GM21381 (cell line): ENCODE data around the gene TRERF1.
A peak's percentile ranks its signal among the peaks of the same experiment; 100 is the strongest.

Experiments
- ATAC-seq: cut with Tn5 transposase; IDR thresholded peaks from one replicate; pipeline ENCODE4 v1.9.1; 2021; ENCODE audit warnings: mild to moderate bottlenecking, moderate library complexity; ENCODE audit not compliant: unreplicated experiment

Gene TRERF1

DNA sequence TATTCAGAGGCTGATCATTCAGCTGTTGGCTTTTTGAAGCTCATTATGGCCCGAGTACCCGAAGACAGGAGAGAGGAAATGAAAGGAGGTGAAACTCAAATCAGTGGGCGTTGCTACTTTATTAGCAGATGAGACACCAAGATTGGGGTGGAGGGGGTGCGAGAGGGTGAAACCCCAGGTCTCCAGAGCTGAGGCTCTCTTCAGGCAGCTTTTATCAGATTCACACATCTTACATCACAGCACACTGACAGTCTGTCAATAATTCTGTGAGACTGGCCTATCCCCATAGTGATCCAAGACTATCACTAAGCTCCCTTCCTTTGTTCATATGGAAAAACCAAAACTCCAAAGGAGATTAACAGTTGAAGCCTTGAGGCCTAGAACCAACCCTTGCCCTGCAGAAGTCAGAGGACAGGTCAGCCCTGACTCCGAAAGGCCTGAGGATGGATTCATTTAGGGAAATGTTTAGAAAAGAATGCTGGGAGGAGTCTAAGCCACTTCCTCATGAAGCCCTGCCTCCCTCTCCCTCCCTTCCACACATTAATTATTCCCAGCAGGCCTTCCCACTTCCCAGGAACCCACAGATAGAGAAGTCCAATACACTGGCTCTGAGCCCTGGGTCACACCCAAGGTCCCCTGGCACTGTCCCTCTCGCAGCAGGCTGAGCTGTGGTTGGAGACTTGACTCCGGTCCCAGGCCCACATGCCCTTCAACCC is 23.2 kb downstream of the TRERF1 start:
- ATAC-seq = no peak

DNA sequence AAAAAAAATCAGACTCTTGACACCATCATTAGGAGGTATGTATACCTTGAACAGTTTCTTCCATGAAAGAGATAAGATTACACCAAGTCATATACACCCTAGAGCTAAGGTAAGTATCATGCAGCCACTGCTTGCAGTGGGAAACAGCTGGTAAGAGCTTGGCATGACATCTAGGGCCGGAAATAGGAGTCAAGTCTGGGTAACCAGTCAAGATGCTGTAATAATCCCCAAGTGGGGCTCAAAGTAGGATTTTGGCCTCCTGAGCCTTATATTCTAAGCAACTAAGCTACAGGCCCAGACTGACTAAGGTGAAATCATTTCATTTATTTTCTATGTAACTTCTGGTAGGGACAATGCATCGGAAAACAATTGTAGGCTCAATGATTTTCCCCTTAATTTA is 23.9 kb downstream of the TRERF1 start:
- no peak for ATAC-seq

DNA sequence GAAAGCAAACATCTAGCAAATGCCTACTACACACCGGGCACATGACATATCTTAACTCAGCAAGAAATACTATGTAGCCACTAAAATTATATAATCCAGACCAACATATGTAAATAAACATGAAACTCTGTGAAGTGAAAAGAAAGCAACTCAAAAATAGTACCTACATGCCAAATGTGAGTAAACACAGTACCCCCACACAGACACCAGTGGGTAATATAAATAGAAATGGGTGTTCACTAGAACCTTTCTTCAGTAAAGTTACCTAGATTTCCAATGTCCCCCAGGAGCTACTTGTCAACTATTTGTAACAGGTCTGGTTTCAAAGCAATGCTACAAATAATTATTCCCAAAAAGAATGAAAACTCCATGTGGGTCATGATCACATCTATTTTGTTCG is 25.5 kb downstream of the TRERF1 start:
- ATAC-seq = no peak

DNA sequence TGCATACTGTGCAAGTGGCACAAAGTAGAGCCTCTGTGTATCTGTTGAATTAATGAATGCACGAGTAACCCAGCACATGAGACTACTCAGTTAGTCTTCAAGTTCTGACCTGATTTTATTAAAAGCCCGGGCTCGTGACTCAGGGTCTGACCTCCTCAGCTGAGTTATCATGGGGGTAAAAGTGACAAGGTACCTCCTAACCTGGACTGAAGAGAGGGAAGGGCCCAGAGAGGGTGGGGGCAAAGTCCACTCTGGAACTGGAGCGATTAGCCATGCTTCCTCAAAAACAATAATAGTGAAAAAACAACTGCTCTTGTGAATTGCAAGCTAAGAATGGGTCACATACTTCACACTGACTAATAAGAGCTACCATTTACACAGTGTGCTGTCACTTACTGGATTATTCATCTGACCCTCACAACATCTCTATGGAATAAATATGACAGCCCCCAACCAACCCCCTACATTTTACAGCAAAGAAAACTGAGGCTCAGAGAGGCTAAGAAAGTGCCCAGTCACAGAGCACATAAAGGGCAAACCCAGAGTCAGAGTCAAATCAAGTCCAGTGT is 26.7 kb downstream of the TRERF1 start:
- ATAC-seq = no peak

DNA sequence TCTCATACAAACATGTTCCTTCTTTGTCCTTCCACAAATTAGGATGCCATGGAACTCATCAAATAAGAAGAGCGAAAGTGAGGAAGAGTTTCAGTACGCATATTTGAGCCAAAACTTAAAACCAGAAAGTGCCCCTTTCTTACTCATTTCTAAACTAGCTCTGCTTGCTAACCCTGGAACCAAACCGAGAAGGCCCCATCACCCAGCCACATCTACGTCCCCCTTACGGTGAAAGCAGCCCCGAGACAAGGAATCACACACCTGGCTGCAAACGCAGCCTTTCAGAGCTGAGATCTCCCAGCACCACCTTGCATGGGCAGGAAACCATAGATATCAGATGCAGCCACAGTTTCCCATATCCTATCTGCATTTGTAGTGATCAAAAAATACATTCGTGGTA is 28.5 kb downstream of the TRERF1 start:
- no peak for ATAC-seq

DNA sequence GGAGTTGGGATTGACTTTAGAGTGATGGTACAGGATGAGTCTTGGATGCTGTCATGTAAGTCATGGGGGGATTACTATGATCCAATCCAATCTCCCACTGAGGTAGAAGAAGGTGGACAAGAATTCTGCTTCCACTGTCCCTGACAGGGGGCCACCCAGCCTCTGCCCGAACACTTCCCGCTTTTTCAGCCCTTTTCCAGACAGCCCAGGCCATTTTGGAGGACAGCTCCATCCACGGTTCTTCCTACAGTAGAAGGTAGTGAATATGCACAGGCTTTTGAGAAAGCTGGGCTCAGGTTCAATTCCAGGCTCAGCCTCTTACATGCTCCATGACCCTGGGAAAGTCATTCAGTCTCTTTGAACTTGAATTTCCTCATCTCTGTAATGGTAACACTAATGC is 31.0 kb downstream of the TRERF1 start:
- no peak for ATAC-seq

DNA sequence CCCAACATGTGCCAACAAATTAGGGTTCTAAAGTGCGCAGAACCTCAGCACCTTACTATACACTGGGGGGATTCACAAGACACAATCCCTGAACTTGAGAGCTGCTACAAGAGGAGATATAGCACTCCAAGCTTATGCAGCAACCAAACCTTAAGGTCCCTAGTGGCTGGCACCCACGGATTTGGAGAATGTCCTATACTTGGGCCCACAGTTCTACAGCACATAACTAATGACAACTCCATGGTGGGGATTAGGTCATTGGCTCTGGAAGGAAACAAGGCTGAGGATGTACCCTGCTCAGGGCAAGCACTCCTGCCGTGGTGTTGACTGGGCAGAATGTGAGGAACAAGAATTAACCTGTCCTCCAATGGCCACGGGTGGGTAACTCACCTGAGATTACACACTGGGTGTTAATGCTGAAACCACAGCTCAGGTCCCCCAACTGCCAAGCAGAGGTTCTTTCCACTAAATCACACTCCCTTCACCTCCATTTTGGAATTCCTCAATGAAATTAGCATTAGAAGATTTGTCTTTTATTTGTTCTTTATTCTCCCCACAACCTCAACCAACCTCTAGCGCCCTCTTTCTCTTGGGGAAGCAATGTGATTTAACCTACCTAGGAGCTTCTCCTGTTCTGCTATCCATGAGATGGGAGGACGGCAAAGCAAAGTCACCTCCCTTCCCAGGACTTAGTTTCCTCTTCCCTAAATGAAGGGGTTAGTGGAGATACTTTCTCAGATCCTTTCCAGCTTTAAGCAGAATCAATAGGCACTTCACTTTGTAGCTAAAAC is 32.0 kb downstream of the TRERF1 start:
- no peak for ATAC-seq

DNA sequence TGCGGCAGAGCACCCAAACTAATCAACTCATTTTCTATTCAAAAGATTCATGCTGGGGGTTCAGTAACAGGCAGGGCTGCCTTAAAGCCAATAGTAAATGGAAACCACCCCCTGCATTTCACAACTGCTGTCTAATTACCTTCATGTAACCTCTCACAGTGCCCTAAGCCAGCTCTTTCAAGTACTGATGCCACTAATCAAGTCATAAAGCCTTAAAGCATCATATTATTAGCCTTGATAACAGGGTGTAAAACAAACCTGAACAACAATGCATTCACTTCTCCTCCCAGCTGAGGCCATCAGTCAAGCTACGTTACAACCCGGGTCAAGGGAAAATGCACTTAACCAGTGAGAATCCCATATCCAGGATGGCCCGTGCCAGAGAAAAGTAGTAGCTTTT is 33.0 kb downstream of the TRERF1 start:
- ATAC-seq = no peak

DNA sequence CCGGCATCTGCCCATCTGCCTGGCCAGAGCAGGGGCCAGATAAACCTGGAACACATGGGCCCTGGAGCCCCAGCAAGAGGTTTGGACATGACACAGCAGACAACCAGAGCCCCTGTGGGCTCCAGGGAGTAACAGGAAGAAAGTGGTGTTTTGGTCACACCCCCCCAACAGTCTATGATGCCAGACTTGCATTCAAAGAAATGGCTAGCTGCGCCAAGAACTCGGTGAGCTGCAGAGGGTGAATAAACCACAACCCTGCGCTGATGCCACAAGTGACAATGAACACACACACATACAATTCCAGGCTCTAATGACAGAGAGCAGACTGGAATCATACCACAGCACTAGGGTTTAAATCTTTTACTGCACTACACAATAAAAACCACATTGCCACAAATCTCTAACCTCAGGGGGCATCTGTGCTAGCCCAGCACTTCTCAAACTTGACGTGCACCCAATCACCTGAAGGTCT is 34.0 kb downstream of the TRERF1 start:
- no peak for ATAC-seq

DNA sequence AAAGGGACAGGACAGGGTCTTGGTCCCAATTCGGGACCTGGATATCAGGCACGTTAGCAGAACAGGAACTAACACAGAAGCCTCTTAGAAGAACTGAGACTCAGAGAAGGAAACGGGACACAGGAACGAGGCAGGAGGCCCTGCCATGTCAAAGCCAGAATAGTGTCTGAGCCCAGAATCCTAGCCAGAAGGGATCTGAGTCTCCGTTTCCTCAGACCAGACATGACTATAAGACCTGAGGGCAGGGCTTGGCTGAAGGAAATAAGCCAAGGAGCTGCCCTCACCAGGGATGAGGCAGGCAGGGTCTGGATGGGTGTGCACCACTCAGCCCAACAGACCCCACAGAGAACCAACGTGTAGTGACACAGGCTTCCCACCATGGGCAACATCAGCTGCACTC is 40.3 kb downstream of the TRERF1 start:
- no peak for ATAC-seq

DNA sequence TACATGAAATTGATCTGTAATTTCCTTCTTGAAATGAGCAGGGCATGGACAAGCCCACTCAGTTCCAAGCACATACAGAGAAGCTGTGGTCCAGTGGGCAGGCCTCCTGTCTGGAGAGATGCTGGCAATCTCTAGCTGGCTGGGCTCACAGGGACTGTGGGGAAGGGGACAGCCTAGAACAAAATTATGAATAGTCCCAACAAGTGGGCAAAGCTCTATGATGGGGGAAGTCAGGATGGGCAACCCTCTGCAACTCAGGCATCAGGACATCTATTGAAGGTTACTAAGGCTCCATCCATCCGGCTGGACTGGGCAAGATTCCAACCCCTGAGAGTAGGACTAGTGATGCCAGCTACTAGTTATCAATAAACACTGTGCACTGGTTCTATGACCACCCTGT is 40.9 kb downstream of the TRERF1 start:
- ATAC-seq = no peak

DNA sequence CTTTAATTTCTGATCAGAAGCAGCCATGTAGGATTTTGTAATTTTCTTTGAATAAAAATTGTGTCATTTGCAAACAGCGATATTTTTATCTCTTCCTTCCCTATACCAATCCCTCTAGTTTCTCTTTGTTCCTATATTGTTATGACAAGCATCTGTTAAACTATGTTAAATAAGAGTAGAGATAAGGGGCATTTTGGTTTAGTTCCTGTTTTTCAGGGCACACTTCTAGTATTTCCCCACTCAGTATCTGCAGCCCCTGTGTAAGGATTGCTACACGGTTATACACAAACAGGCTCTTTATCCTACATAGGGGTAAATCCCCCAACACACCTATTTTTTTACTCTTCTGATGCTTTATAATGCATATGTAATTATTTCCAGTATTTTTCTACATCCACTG is 42.1 kb downstream of the TRERF1 start:
- ATAC-seq = no peak

DNA sequence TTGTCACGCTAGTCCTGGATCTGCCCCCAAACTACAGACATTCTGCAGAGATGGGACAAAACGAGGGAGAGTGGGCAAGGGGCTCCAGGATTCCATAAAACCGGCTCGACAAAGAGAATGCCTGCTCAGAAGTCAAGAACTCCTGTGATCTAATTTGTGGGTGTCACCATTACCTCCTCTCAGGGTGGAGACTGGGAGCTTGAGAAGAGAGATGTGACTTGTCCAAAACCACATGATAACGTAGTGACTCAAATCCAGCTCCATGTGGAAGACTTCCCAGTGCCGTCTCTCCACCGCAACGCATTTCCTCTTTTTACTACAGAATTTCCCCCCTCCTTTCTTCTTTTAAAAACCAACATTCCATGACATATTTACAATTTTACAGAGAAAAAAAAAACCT is 44.3 kb downstream of the TRERF1 start:
- ATAC-seq = no peak

DNA sequence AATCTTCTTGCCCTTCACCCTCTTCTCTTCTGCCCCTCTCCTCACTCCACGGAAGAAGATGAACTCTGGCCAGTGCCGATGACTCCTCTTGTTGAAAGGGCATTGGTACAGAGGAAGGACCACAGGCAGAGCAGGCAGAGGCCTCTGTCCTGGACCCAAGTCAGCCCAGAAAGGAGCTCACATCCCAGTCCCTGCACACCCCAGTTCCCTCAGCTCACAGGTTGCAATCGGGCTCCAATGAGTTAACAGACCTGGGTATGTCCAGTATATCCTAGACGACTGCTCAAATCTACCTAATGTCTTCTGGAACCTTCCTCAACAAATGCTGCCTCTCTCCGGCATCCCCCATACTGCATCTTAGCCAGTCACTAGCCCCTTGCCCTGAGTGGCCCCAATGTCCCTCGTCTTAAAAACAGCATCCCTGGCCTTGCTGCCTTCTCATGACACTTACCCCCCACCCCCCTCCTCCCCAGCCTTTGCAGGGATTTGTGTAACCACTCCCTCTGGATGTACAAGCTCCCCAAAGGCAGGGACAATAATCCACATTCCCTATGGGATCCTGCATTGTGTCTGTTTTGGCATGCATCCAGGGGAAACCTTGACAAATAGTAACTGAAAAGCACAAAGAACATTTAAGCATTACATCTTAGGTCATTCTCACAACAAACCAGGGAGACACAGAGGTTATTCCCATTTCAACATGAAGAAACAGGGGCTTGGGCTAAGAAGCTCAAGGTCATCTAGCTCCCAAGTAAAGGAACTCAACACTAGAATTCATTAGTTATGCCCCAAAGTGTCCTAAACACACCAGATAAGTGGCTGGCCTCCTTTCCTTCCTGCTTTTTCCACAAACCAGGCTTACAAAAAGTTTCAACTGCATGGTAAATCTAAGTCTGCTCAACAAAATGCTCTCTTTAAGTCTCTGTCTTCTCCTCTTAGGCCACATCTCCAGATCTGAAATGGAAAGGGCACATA is 45.1 kb downstream of the TRERF1 start:
- ATAC-seq = no peak

DNA sequence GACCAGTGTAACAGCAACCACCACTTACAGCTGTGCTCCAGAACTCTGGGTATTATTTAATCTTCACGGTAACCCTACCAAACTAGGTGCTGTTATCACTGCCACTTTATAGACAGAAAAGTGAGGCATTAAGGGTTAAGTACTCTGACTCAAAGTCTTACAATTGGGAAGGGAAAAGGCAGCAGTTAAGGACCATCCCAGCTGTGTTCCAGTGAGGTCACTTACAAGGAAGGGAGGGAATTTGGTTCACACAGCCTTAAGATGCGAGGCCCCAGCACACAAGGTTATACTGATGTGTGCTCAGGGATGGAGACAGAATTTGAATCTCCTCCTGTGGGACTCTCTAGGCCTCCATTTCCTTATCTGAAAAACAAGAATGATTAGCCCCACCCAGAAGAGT is 46.7 kb downstream of the TRERF1 start:
- no peak for ATAC-seq

DNA sequence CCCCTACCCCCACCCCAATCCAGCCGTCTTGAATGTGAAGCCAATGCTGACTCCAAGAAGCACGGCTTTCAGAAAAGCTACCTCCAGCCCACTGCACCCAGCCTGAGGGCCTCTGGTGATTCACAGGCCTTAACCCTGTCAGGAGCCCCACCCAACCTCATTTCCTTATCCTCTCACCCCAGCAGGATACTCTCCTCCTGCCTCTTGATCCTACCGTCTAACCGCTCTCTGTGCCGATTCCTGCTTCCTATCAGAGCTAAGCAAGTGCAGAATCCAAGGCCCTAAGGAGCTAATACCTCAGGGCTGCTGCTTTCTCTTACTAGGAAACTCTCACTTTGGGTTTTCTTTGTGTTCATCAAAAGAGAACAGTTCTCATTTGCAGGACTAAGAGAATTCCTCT is 47.2 kb downstream of the TRERF1 start:
- ATAC-seq = no peak

DNA sequence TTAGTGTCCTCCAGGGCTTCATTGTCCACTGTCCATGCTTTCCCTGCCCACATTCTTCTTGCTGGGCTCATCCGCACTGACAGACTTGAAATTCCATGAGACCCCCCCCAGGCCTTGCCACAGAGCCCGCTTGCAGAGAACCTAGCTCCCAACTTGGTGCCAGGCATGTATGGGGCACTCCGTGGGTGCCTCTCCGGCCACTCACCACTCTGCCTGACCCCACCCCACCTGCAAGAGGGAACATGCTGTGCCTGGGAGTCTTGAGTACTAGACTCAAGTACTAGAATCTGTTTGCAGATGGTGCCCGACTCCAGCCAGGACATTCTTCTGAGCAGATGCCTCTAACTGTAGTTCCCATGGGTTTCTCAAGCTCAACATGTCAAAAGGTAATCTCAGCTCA is 47.9 kb downstream of the TRERF1 start:
- no peak for ATAC-seq

DNA sequence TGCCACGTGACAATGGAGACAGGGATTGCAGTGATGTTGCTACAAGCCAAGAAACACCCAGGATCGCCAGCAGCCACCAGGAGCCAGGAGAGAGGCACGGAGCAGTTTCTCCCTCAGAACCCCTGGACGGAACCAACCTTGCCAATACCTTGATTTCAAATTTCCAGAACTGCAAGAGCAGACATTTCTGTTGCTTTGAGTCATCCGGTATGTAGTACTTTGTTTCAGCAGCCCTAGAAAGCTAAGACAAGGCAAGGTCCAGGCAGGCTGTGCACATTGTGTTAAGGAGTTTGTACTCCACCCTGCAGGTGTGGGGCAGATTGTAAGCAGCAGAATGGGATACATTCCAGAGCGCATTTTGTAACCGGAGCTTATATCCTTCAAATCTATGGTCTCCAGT is 48.3 kb downstream of the TRERF1 start:
- no peak for ATAC-seq

DNA sequence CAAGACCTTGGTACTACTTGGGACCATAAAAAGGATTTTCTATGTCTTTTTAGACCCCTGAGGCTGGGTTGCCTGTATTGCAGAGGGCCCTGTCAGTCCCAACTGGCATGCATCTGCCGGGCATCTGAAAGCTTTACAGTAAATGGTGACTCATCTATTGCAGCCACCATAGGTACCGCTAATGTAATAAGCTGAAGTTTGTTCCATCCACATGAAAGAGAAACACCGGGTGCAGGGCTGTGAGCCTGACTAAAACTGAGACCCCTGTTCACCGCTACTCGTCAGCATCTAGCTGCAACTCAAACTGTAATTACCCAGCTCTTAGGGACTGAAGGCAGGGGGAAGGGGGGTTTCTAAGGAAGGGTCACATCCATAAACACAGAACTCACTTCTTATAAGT is 49.5 kb downstream of the TRERF1 start:
- peak; percentile 71 for ATAC-seq

DNA sequence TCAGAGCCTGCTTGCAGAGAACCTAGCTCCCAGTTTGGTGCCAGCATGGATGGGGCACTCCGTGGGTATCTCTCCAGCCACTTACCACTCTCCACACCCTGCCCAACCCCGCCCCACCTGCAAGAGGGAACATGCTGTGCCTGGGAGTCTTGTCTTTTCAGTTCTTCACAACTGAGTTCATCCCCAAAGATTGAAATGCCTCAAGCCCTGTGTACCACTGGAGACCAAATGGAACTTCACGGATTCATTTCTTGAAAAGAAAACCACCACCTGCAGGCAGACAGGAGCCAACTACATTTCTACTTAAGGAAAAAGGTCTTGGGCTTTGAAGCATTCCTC is 50.1 kb downstream of the TRERF1 start:
- ATAC-seq = no peak
